Raji (cell line): Measurements from ENCODE around the gene CYP2B6.

ENCODE experiments used
- POLR2A ChIP-seq: IDR thresholded peaks from 2 replicates; pipeline ENCODE4 v1.6.1; 2011; ENCODE audit warnings: low read depth, low read length, control low read depth; ENCODE audit not compliant: insufficient read depth

The CYP2B6 gene

GRCh38 chr19:40990972-40991381 lies at the start of gene CYP2B6:
TSS of gene CYP2B6 (plus strand) at chr19:40991282. CDS start at chr19:40991306, 24 bp downstream.
- TF ChIP-seq POLR2A = no peak

- no peak for TF ChIP-seq POLR2A
Measured at GRCh38 chr19:40941481-40942219, 49.4 kb upstream of the CYP2B6 start.

- no peak for TF ChIP-seq POLR2A
Measured at GRCh38 chr19:40945645-40946044, 45.4 kb upstream of the CYP2B6 start.

- TF ChIP-seq POLR2A = no peak
Measured at GRCh38 chr19:40947114-40947513, 44.0 kb upstream of the CYP2B6 start.

GRCh38 chr19:40947573-40947972 lies 43.5 kb upstream of the CYP2B6 start:
- TF ChIP-seq POLR2A = no peak

GRCh38 chr19:40948580-40949299 lies 42.3 kb upstream of the CYP2B6 start:
- no peak for TF ChIP-seq POLR2A

GRCh38 chr19:40954573-40954972 lies 36.5 kb upstream of the CYP2B6 start:
- TF ChIP-seq POLR2A = no peak

- no peak for TF ChIP-seq POLR2A
Measured at GRCh38 chr19:40959338-40959737, 31.7 kb upstream of the CYP2B6 start.

- TF ChIP-seq POLR2A = no peak
Measured at GRCh38 chr19:40960062-40960685, 30.9 kb upstream of the CYP2B6 start.

GRCh38 chr19:40960780-40961179 lies 30.3 kb upstream of the CYP2B6 start:
- TF ChIP-seq POLR2A = no peak

- TF ChIP-seq POLR2A = no peak
Measured at GRCh38 chr19:40962460-40962961, 28.6 kb upstream of the CYP2B6 start.

- TF ChIP-seq POLR2A = no peak
Measured at GRCh38 chr19:40974633-40975037, 16.4 kb upstream of the CYP2B6 start.

GRCh38 chr19:40976134-40976533 lies 14.9 kb upstream of the CYP2B6 start:
- TF ChIP-seq POLR2A = no peak

GRCh38 chr19:40976724-40977123 lies 14.4 kb upstream of the CYP2B6 start:
- no peak for TF ChIP-seq POLR2A

GRCh38 chr19:40981591-40981990 lies 9.5 kb upstream of the CYP2B6 start:
- TF ChIP-seq POLR2A = no peak
